ENCODE measurements around the gene FAM25G.
"Not testable (repeated sequence)": the region's sequence is repeated elsewhere in the genome, so short reads cannot be mapped to it uniquely, and the experiment has no call there.

Gene FAM25G

DNA sequence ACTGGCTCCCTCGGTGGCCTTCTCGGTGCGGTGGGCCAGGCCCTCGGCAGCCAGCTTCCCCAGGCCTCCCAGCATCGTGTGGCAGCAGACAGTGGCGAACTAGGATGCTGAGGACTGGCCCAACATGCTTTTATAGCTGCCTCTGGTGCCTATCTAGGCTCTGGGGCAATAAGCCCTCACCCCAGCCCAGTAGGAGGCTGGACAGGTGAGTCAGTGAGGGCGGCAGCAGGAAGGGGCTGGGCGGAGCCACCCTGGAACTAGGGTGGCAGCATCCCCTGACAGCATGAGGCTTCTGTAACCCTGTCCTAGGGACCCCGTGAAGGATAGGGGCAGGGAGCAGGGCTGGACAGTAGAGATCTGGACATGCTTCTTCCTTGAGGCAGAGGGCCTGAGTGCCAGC lies at the start of gene FAM25G:
Gene FAM25G (minus strand): TSS at position 101 of the 400 bp plus-strand sequence. CDS start 26 bp downstream, at position 75.
- not testable (repeated sequence) for H3K9ac ChIP-seq (ENCODE audit: low read length); H3F3A ChIP-seq (ENCODE audit: insufficient read depth, low read length); H3K79me2 ChIP-seq (ENCODE audit: low read length); DNase-seq; H3K4me2 ChIP-seq (ENCODE audit: low read depth, low read length); H3K4me1 ChIP-seq (ENCODE audit: low read length); H3K27ac ChIP-seq (ENCODE audit: low read length); H3K9me2 ChIP-seq (replicated peaks; ENCODE audit: insufficient read depth, low read length); H3K4me3 ChIP-seq (ENCODE audit: low read length); H3K9me3 ChIP-seq (replicated peaks; ENCODE audit: insufficient read depth, low read length); H2AFZ ChIP-seq (ENCODE audit: low read length); H4K20me1 ChIP-seq (ENCODE audit: insufficient read depth, low read length); H3K36me3 ChIP-seq (replicated peaks; ENCODE audit: insufficient read depth, low read length); H3K27me3 ChIP-seq (replicated peaks; ENCODE audit: insufficient read depth, low read length)

DNA sequence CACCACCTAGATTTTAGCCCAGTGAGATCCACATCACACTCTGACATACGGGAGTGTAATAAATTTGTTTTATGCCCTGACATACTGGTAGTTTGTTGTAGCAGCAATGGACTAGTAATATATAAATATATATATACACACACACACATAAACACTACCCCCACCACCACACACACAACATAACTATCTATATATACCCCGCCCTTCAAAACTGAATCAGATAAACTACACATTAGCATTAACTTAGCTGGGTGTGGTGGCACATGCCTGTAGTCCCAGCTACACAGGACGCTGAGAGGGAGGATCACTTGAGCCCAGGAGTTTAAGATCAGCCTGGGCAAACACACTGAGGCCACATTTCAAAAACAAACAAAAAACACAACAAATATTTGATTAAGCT lies 44.9 kb upstream of the FAM25G start:
- not testable (repeated sequence) for H3F3A ChIP-seq (ENCODE audit: insufficient read depth, low read length); H3K9me3 ChIP-seq (replicated peaks; ENCODE audit: insufficient read depth, low read length); H4K20me1 ChIP-seq (ENCODE audit: insufficient read depth, low read length); H3K79me2 ChIP-seq (ENCODE audit: low read length); DNase-seq; H2AFZ ChIP-seq (ENCODE audit: low read length); H3K4me3 ChIP-seq (ENCODE audit: low read length); H3K36me3 ChIP-seq (replicated peaks; ENCODE audit: insufficient read depth, low read length); H3K27ac ChIP-seq (ENCODE audit: low read length); H3K4me1 ChIP-seq (ENCODE audit: low read length); H3K4me2 ChIP-seq (ENCODE audit: low read depth, low read length); H3K9ac ChIP-seq (ENCODE audit: low read length); H3K27me3 ChIP-seq (replicated peaks; ENCODE audit: insufficient read depth, low read length); H3K9me2 ChIP-seq (replicated peaks; ENCODE audit: insufficient read depth, low read length)

DNA sequence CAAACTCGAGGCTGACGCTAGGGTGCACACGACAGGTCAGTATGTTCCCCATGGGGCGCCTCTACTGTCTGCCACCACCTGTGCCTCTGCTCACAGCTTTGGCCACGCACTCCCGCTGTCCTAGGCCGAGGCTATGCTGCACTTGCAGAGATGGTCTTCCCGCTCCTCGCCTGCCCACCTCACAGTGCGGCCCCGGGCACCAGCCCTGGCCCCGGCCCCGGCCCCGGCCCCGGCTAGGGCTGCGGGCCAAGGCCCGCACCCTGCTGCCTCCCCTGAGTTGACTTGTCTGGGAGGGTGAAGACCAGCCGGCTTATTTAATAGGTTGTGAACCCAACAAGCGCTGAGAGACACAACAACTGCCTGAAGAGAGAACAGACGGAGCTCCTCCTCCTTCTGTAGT lies 32.0 kb upstream of the FAM25G start, which contains the start of gene AGAP9:
Gene AGAP9 (minus strand): TSS at position 164 of the 400 bp plus-strand sequence. CDS start 112 bp downstream, at position 52.
- not testable (repeated sequence) for H3K4me1 ChIP-seq (ENCODE audit: low read length); H3K79me2 ChIP-seq (ENCODE audit: low read length); H3F3A ChIP-seq (ENCODE audit: insufficient read depth, low read length); H3K36me3 ChIP-seq (replicated peaks; ENCODE audit: insufficient read depth, low read length); H3K9me3 ChIP-seq (replicated peaks; ENCODE audit: insufficient read depth, low read length); H4K20me1 ChIP-seq (ENCODE audit: insufficient read depth, low read length); H3K9ac ChIP-seq (ENCODE audit: low read length); H3K27ac ChIP-seq (ENCODE audit: low read length); H3K4me3 ChIP-seq (ENCODE audit: low read length); H3K27me3 ChIP-seq (replicated peaks; ENCODE audit: insufficient read depth, low read length); H3K9me2 ChIP-seq (replicated peaks; ENCODE audit: insufficient read depth, low read length); H2AFZ ChIP-seq (ENCODE audit: low read length); H3K4me2 ChIP-seq (ENCODE audit: low read depth, low read length); DNase-seq

DNA sequence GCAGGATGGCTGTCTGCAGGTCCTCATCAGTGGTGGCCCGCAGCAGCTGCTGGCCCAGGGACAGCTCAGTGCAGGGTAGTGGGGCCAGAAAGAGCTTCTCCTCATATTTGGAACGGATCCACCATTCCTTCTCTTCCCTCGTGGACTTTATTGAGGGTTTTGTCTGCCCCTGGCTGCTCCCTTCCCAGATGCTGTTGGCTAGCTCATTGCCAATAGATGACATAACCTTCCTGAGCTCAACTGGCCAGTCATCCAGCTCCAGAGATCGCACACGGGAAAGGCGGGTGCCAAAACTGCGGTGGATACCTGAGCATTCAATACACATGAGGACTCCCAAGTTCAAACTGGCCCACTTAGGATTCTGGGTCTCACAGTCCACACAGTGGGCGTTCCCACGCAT lies 10.8 kb upstream of the FAM25G start:
- not testable (repeated sequence) for H3K27me3 ChIP-seq (replicated peaks; ENCODE audit: insufficient read depth, low read length); H3K9ac ChIP-seq (ENCODE audit: low read length); H3K9me2 ChIP-seq (replicated peaks; ENCODE audit: insufficient read depth, low read length); H3K9me3 ChIP-seq (replicated peaks; ENCODE audit: insufficient read depth, low read length); H3F3A ChIP-seq (ENCODE audit: insufficient read depth, low read length); H3K4me3 ChIP-seq (ENCODE audit: low read length); H3K4me1 ChIP-seq (ENCODE audit: low read length); H3K36me3 ChIP-seq (replicated peaks; ENCODE audit: insufficient read depth, low read length); H4K20me1 ChIP-seq (ENCODE audit: insufficient read depth, low read length); DNase-seq; H3K27ac ChIP-seq (ENCODE audit: low read length); H3K79me2 ChIP-seq (ENCODE audit: low read length); H2AFZ ChIP-seq (ENCODE audit: low read length); H3K4me2 ChIP-seq (ENCODE audit: low read depth, low read length)

DNA sequence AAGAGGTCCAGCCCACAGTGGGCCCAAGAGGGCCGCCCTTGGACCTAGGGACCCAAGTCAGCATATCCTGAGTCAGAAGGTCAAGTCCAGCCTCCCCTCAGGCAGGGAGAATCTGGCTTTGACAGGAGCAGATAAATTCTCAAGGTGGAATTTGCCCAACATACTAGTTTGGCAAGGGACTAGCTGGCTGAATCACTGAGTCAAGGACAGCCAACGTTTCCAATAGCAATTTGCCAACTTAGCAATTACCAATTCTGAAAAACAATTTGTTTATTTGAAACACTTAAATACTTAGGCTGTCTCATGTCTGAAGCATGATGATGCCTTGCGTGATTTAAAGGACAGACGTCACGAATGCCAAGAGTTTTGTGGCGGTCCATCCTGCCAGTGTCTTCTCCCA lies 2.7 kb upstream of the FAM25G start:
- not testable (repeated sequence) for H3F3A ChIP-seq (ENCODE audit: insufficient read depth, low read length); H2AFZ ChIP-seq (ENCODE audit: low read length); H3K9me3 ChIP-seq (replicated peaks; ENCODE audit: insufficient read depth, low read length); H3K27me3 ChIP-seq (replicated peaks; ENCODE audit: insufficient read depth, low read length); H3K4me1 ChIP-seq (ENCODE audit: low read length); H3K4me3 ChIP-seq (ENCODE audit: low read length); H4K20me1 ChIP-seq (ENCODE audit: insufficient read depth, low read length); H3K9ac ChIP-seq (ENCODE audit: low read length); H3K27ac ChIP-seq (ENCODE audit: low read length); H3K9me2 ChIP-seq (replicated peaks; ENCODE audit: insufficient read depth, low read length); DNase-seq; H3K36me3 ChIP-seq (replicated peaks; ENCODE audit: insufficient read depth, low read length); H3K4me2 ChIP-seq (ENCODE audit: low read depth, low read length); H3K79me2 ChIP-seq (ENCODE audit: low read length)

DNA sequence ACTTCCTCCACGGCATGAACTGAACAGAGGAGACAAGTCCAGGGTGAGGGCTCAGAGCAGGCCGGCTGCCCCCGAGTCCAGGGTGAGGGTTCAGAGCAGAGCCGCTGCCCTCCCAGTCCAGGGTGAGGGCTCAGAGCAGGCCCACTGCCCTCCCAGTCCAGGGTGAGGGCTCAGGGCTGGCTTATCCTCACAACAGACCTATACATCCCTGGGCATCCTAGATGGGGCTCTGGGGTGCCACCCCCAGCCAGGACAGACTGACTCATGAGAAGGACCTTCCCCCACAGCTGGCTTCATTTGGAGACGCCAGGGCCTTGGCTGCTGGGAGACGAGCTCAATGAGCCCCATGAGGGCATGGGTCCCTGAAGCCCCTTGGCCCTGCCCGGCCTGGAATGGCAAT lies 1.9 kb downstream of the FAM25G start:
- H3K9ac ChIP-seq (ENCODE audit: low read length); H2AFZ ChIP-seq (ENCODE audit: low read length); H3K9me3 ChIP-seq (replicated peaks; ENCODE audit: insufficient read depth, low read length); H3K36me3 ChIP-seq (replicated peaks; ENCODE audit: insufficient read depth, low read length); H4K20me1 ChIP-seq (ENCODE audit: insufficient read depth, low read length); DNase-seq; H3K79me2 ChIP-seq (ENCODE audit: low read length); H3K27ac ChIP-seq (ENCODE audit: low read length); H3F3A ChIP-seq (ENCODE audit: insufficient read depth, low read length); H3K4me3 ChIP-seq (ENCODE audit: low read length); H3K4me1 ChIP-seq (ENCODE audit: low read length); H3K27me3 ChIP-seq (replicated peaks; ENCODE audit: insufficient read depth, low read length); H3K4me2 ChIP-seq (ENCODE audit: low read depth, low read length); H3K9me2 ChIP-seq (replicated peaks; ENCODE audit: insufficient read depth, low read length): not testable (repeated sequence)

DNA sequence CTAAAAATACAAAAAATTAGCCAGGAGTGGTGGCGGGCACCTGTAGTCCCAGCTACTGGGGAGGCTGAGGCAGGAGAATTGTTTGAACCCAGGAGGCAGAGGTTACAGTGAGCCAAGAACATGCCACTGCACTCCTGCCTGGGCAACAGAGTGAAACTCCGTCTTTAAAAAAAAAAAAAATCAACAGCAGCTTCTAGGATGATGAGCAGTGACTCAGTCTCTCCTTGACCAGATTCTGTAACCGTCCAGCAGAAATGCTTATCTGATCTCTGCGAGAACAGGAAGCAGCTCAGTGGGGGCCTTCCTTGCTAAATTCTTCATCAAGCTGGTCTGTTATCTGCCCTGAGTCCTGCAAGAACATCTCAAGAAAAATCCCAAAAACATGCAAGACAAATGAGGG lies 5.6 kb downstream of the FAM25G start:
- H3K79me2 ChIP-seq (ENCODE audit: low read length); H3K4me1 ChIP-seq (ENCODE audit: low read length); H4K20me1 ChIP-seq (ENCODE audit: insufficient read depth, low read length); H3K27ac ChIP-seq (ENCODE audit: low read length); H3K27me3 ChIP-seq (replicated peaks; ENCODE audit: insufficient read depth, low read length); H3K36me3 ChIP-seq (replicated peaks; ENCODE audit: insufficient read depth, low read length); H3F3A ChIP-seq (ENCODE audit: insufficient read depth, low read length); H2AFZ ChIP-seq (ENCODE audit: low read length); H3K4me3 ChIP-seq (ENCODE audit: low read length); H3K4me2 ChIP-seq (ENCODE audit: low read depth, low read length); DNase-seq; H3K9me3 ChIP-seq (replicated peaks; ENCODE audit: insufficient read depth, low read length); H3K9ac ChIP-seq (ENCODE audit: low read length); H3K9me2 ChIP-seq (replicated peaks; ENCODE audit: insufficient read depth, low read length): not testable (repeated sequence)

DNA sequence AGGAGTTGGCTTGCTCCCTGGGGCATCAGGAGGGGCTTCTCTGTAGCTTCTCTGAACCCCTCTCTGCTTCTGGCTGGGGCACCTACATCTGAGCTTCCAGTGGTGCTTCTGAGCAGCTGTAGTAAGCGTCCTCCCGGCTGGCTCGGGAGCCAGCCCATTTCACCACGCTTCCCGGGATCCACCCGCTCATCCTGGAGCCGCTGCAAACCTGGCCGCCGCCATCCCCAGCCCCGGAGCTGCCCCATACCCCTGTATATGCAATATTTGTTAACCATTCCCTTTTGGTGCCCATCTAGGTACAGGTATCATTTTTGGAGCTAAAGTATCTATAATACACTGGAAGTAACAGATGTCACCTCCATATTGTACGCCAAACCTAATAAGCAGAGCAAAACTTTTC lies 6.7 kb downstream of the FAM25G start:
- H3F3A ChIP-seq (ENCODE audit: insufficient read depth, low read length); H3K27ac ChIP-seq (ENCODE audit: low read length); H3K36me3 ChIP-seq (replicated peaks; ENCODE audit: insufficient read depth, low read length); H3K9ac ChIP-seq (ENCODE audit: low read length); H3K9me3 ChIP-seq (replicated peaks; ENCODE audit: insufficient read depth, low read length); H3K79me2 ChIP-seq (ENCODE audit: low read length); DNase-seq; H2AFZ ChIP-seq (ENCODE audit: low read length); H3K4me3 ChIP-seq (ENCODE audit: low read length); H4K20me1 ChIP-seq (ENCODE audit: insufficient read depth, low read length); H3K4me1 ChIP-seq (ENCODE audit: low read length); H3K27me3 ChIP-seq (replicated peaks; ENCODE audit: insufficient read depth, low read length); H3K4me2 ChIP-seq (ENCODE audit: low read depth, low read length); H3K9me2 ChIP-seq (replicated peaks; ENCODE audit: insufficient read depth, low read length): not testable (repeated sequence)
